Vagina (tissue), 2 donors: Measurements from ENCODE around the gene CD164L2.

ENCODE experiments used
- POLR2A ChIP-seq, 2 donors: fragments of 450-650 bp; IDR thresholded peaks; one replicate each; pipeline ENCODE4 v1.6.1; 2017; ENCODE audit warnings: antibody characterized with exemption in 2 of 2, mild to moderate bottlenecking in 2 of 2, moderate library complexity in 2 of 2
- TF ChIP-seq, protein P1 (sequence below), 3 experiments: fragments of 450-650 bp in 2 of 3; fragments of 200-600 bp in 1 of 3; sonication (generic) in 1 of 3; IDR thresholded peaks; one replicate each; pipeline ENCODE4 v1.5.1; 2017 to 2019; ENCODE audit warnings: antibody characterized with exemption in 3 of 3, mild to moderate bottlenecking in 2 of 3, moderate library complexity in 2 of 3

DNA sequence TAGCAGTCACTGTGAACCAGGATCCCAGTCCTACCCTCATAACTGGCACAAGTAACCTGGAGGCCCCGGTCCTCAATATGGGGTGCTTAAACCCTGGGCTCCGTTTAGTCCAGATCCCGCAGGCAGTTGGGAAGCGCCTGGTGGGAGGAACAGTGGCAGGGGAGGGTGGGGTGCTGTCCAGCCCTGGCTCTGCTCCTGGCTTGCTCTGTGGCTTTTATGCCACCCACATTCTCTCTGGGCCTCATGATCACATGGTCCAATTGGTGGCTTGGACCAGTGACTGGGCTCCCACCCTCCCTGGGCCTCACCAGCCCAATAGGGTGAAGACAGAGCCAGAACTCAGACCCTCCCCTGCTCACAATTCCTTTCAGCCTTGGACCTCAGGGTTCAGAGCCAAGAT is 2.9 kb downstream of the CD164L2 start:
- no peak for TF ChIP-seq POLR2A (IDR thresholded peaks at IDR 0.05)
- TF ChIP-seq, protein P1, sequence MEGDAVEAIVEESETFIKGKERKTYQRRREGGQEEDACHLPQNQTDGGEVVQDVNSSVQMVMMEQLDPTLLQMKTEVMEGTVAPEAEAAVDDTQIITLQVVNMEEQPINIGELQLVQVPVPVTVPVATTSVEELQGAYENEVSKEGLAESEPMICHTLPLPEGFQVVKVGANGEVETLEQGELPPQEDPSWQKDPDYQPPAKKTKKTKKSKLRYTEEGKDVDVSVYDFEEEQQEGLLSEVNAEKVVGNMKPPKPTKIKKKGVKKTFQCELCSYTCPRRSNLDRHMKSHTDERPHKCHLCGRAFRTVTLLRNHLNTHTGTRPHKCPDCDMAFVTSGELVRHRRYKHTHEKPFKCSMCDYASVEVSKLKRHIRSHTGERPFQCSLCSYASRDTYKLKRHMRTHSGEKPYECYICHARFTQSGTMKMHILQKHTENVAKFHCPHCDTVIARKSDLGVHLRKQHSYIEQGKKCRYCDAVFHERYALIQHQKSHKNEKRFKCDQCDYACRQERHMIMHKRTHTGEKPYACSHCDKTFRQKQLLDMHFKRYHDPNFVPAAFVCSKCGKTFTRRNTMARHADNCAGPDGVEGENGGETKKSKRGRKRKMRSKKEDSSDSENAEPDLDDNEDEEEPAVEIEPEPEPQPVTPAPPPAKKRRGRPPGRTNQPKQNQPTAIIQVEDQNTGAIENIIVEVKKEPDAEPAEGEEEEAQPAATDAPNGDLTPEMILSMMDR (IDR thresholded peaks at IDR 0.05) = no peak
